GM12864 (cell line): ENCODE data around the gene TRAF3.

Experiments
- DNase-seq: peaks from one replicate; pipeline ENCODE4 v3.0.0-alpha.2; 2011; ENCODE audit warnings: low read depth
- H3K4me3 ChIP-seq: 2 replicates; pipeline ENCODE4 v1.5.1; 2011; ENCODE audit warnings: mild to moderate bottlenecking, low read depth, low read length, control low read depth
- TF ChIP-seq, protein P1 (sequence below): IDR thresholded peaks from 2 replicates; pipeline ENCODE4 v1.5.1; 2011; ENCODE audit warnings: low read depth, mild to moderate bottlenecking, moderate library complexity, low read length, control low read depth, inconsistent platforms; ENCODE audit errors: missing control alignments

Gene TRAF3

DNA sequence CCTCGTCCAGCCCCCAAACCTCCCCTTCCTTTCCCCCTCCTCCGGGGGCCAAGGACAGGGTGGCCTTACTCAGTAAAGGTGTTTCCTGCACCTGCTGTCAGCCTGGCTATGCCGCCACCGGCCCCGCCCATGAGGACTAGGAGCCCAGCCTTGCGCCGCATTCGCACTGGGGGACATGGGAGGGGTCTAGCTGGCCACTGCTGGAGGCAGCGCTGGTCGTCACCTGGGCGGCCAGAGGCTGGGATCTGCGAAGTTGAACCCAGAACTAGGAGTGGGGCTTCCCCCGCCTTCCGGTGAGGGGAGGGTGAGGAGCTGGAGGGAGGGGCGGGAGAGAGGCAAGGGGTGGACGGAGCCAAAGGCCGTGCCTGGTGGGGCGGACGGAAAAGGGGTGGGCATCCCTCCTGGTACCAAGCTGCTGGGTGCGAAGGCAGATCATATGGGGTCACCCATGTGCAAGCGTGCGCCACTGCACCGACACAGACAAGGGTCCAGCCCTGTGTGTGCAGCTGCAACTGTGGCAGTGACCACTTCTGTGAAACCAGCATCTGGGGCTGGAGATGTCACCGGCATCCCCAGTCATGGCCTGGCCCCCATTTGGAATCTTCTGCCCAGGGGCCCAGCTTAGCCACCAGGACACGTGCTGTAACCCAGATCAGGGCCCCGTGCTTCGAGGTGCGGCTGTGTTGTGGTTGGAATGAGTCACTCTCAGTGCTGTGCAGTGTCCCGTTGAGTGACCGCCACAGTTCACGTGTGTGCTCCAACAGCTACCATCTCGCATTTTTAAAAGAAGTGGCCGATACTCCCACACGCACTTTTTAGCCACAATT lies 153.7 kb downstream of the TRAF3 start:
- no peak for DNase-seq
- no peak overlapping the region for H3K4me3 ChIP-seq
- TF ChIP-seq, protein P1, sequence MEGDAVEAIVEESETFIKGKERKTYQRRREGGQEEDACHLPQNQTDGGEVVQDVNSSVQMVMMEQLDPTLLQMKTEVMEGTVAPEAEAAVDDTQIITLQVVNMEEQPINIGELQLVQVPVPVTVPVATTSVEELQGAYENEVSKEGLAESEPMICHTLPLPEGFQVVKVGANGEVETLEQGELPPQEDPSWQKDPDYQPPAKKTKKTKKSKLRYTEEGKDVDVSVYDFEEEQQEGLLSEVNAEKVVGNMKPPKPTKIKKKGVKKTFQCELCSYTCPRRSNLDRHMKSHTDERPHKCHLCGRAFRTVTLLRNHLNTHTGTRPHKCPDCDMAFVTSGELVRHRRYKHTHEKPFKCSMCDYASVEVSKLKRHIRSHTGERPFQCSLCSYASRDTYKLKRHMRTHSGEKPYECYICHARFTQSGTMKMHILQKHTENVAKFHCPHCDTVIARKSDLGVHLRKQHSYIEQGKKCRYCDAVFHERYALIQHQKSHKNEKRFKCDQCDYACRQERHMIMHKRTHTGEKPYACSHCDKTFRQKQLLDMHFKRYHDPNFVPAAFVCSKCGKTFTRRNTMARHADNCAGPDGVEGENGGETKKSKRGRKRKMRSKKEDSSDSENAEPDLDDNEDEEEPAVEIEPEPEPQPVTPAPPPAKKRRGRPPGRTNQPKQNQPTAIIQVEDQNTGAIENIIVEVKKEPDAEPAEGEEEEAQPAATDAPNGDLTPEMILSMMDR, result no peak

DNA sequence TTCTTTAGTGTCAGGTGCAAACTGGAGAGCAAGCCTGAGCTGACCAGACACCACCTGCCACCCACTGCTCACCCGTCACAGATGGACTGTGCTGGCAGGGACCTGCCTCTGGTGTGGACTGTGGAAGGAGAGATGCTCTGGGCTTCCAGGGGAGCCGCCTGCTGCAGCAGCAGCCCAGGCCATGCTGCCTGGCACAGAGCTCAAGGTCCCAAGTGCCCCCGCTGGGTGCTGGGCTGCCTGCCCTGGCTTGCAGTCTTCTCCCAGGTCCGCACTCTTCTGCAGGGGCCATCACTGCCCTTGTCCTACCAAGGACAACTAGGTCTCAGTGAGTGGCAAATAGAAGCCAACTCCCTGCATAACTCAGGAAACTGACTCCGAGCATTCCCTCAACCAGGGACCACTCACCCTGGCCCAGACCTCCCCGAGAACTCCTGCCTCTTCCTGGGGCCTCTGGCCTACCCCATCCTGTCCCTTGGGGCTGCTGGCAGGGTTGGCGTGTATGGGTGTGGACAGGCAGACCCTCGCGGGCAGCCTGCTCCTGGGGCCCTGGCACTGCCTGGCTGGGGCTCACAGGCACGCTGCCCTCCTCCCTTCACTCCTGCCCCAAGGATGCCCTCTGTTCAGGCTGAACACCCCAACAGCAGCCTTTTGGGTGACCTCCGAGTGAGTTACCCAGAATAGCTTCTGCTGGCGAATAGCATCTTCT lies 154.5 kb downstream of the TRAF3 start:
- no peak for DNase-seq
- TF ChIP-seq, protein P1, result no peak
- H3K4me3 ChIP-seq, result no peak overlapping the region

- DNase-seq, result no peak
- TF ChIP-seq, protein P1, result no peak
- no peak overlapping the region for H3K4me3 ChIP-seq
Measured at GRCh38 chr14:102932484-102933248, 155.4 kb downstream of the TRAF3 start.

DNA sequence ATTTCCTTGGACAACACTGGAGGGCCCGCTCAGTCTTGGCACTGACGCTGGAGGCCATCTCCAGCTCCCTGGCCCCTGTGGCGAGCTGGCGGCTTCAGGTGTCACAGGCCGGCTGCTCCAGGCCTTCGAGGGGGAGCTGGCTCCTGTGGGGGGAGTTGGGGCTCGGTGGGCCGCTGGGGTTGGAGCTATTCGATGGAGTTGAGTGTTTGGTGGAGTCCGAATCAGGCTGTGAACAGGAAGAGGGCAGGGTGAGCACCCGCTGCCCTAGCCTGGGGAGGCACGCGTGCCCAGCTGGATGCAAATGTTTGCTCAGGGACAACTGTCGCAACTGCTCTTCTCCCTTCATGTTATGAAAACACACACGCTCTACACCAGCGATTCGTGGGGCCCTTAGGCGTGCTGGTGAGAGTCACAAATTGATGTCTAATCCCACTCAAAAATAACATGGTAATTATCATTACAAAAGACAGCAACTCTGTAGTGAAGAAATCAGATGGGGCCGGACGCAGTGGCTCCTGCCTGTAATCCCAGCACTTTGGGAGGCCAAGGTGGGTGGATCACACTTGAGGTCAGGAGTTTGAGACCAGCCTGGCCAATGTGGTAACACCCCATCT lies 156.5 kb downstream of the TRAF3 start:
- DNase-seq, result no peak
- no peak overlapping the region for H3K4me3 ChIP-seq
- TF ChIP-seq, protein P1, result no peak

- H3K4me3 ChIP-seq, result no peak overlapping the region
- DNase-seq, result no peak
- TF ChIP-seq, protein P1, result no peak
Measured at GRCh38 chr14:102935756-102936155, 158.5 kb downstream of the TRAF3 start.

DNA sequence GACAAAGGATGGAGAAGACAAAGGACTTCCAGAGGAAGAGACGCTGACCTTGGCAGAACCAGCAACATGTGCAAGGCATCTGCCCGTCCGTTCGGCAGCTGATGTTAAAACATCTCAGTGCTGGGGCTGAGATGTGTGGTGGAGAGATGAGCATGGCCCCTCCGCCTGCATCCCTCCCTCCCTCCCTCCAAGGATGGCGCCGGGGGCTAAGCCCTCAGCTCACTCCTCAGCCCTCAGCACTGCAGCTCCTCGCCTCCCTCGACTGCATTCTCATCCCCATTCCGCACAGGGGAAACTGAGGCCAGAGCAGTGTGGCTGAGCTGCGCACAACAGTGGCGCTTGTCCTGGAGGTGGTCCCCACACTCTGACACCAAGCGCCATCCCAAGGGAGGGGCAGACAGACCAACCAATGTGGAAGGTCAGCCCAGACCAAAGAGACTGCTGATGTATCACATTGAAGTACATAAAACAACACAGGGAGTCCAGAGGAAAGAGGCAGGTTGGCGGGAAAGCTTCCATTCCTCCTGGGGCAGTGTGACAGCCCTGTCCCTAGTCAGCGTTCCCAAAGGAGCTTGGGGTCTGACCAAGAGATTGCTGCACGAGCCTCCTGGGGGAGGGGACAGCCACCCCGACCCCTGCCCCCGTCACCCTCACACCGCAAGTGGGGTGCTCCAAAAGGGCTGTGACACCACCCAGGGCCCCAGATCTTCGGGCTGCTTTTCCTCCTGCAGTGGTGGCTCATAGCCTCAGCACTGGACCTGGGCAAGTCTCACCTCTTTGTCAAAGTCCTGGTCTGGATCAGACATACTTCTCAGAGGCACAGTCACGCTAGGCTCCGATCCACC lies 160.3 kb downstream of the TRAF3 start:
- no peak for DNase-seq
- TF ChIP-seq, protein P1, result no peak
- H3K4me3 ChIP-seq, result no peak overlapping the region
